ENCODE data around the gene GRIN2A. TPM values are rescaled to one million over a fixed set of nuclear protein-coding genes. Genes with fewer than 3 reads are reported as not detected.

Gene GRIN2A
- total RNA-seq, 4 donors from 2014 or later = 0.19 to 0.56 (median 0.35) TPM

- WGBS, 2 donors = 59 to 80% methylated on average over 9 of the region's 9 CpGs
- Histone ChIP-seq H3K4me3 (no peak overlapping the region), H3K4me1 (peaks cover 0 to 7% (median 0%) of the 10 kb centered on the region in 3 donors), H3K36me3 (no peaks in the 10 kb centered on the region), H3K27me3 (peaks cover 0 to 42% (median 0%) of the 10 kb centered on the region in 4 donors), H3K27ac (no peak overlapping the region), H3K9me3 (peaks cover 0 to under 1% (median 0%) of the 10 kb centered on the region in 3 donors)
- DNase-seq = no peak
- TF ChIP-seq CTCF (IDR thresholded peaks at IDR 0.05) = no peak
- no peak for TF ChIP-seq POLR2A (IDR thresholded peaks at IDR 0.05)
- intact Hi-C loops (cut with DNase I) = no loop called here
Observed at GRCh38 chr16:10226141-10226986, 44.1 kb upstream of the GRIN2A start.

- H3K27ac ChIP-seq = no peak overlapping the region
- no peak for DNase-seq
- H3K4me3 ChIP-seq = no peak overlapping the region
- no peaks in the 10 kb centered on the region for H3K36me3 ChIP-seq
- TF ChIP-seq POLR2A (IDR thresholded peaks at IDR 0.05) = no peak
- TF ChIP-seq CTCF (IDR thresholded peaks at IDR 0.05) = no peak
- peaks cover 0 to 42% (median 0%) of the 10 kb centered on the region in 4 donors for H3K27me3 ChIP-seq
- WGBS, 2 donors = 79 to 85% methylated on average over 6 of the region's 6 CpGs
- no peaks in the 10 kb centered on the region for H3K9me3 ChIP-seq
- peaks cover 0 to 7% (median 0%) of the 10 kb centered on the region in 3 donors for H3K4me1 ChIP-seq
- intact Hi-C loops (cut with DNase I) = no loop called here
Observed at GRCh38 chr16:10225653-10226052, 43.4 kb upstream of the GRIN2A start.

- Histone ChIP-seq H3K4me1 (peaks cover 0 to 7% (median 0%) of the 10 kb centered on the region in 3 donors), H3K27ac (no peak overlapping the region), H3K9me3 (no peaks in the 10 kb centered on the region), H3K36me3 (no peaks in the 10 kb centered on the region), H3K27me3 (peaks cover 0 to 37% (median 0%) of the 10 kb centered on the region in 4 donors), H3K4me3 (no peak overlapping the region)
- DNase-seq = no peak
- WGBS, 2 donors = 91 to 96% methylated on average over 4 of the region's 4 CpGs
- TF ChIP-seq CTCF (IDR thresholded peaks at IDR 0.05) = no peak
- no peak for TF ChIP-seq POLR2A (IDR thresholded peaks at IDR 0.05)
- intact Hi-C loops (cut with DNase I) = no loop called here
Observed at GRCh38 chr16:10224850-10225249, 42.6 kb upstream of the GRIN2A start.

GRCh38 chr16:10220942-10221341 lies 38.7 kb upstream of the GRIN2A start:
- no peaks in the 10 kb centered on the region for H3K4me1 ChIP-seq
- WGBS, 2 donors = 65 to 71% methylated on average over 3 of the region's 3 CpGs
- no peaks in the 10 kb centered on the region for H3K36me3 ChIP-seq
- H3K27me3 ChIP-seq = peaks cover 0 to 29% (median 0%) of the 10 kb centered on the region in 4 donors
- DNase-seq = no peak
- TF ChIP-seq POLR2A (IDR thresholded peaks at IDR 0.05) = no peak
- no peak for TF ChIP-seq CTCF (IDR thresholded peaks at IDR 0.05)
- intact Hi-C loops (cut with DNase I) = no loop called here
- H3K9me3 ChIP-seq = no peaks in the 10 kb centered on the region
- H3K27ac ChIP-seq = no peak overlapping the region
- H3K4me3 ChIP-seq = no peak overlapping the region

- no peaks in the 10 kb centered on the region for H3K4me1 ChIP-seq
- peaks cover 0 to 29% (median 0%) of the 10 kb centered on the region in 4 donors for H3K27me3 ChIP-seq
- H3K27ac ChIP-seq = no peak overlapping the region
- DNase-seq = no peak
- H3K9me3 ChIP-seq = no peaks in the 10 kb centered on the region
- TF ChIP-seq POLR2A (IDR thresholded peaks at IDR 0.05) = no peak
- no peak for TF ChIP-seq CTCF (IDR thresholded peaks at IDR 0.05)
- no peak overlapping the region for H3K4me3 ChIP-seq
- H3K36me3 ChIP-seq = no peaks in the 10 kb centered on the region
- intact Hi-C loops (cut with DNase I) = no loop called here
- 30 to 50% methylated on average over 4 of the region's 4 CpGs for WGBS, 2 donors
Observed at GRCh38 chr16:10219742-10220141, 37.5 kb upstream of the GRIN2A start.
